DND-41 (cell line): ENCODE measurements around the gene CTSF.

ENCODE experiments used
- ATAC-seq: fragments of 200-7000 bp; cut with Tn5 transposase; 3 replicates; pipeline ENCODE4 v1.9.1; 2021; ENCODE audit warnings: low read depth; ENCODE audit not compliant: insufficient read depth
- DNase-seq: peaks from one replicate; pipeline ENCODE4 v3.0.0-alpha.2; 2020
- H2AFZ ChIP-seq: 2 replicates; pipeline ENCODE4 v1.6.0; 2012; ENCODE audit warnings: low read depth, low read length
- H3K27ac ChIP-seq: 2 replicates; pipeline ENCODE4 v1.5.1; 2012; ENCODE audit warnings: low read length, inconsistent platforms
- H3K27me3 ChIP-seq: fragments of 200-600 bp; sonication (generic); 2 replicates; pipeline ENCODE4 v1.6.0; 2012; ENCODE audit warnings: low read length, mild to moderate bottlenecking, inconsistent platforms; ENCODE audit not compliant: insufficient read depth, poor library complexity
- H3K36me3 ChIP-seq: 2 replicates; pipeline ENCODE4 v1.5.1; 2012; ENCODE audit warnings: low read length, inconsistent platforms; ENCODE audit not compliant: insufficient read depth
- H3K4me1 ChIP-seq: 2 replicates; pipeline ENCODE4 v1.5.1; 2012; ENCODE audit warnings: mild to moderate bottlenecking, low read length; ENCODE audit not compliant: insufficient read depth
- H3K4me2 ChIP-seq: 2 replicates; pipeline ENCODE4 v1.6.0; 2012; ENCODE audit warnings: mild to moderate bottlenecking, moderate library complexity, low read length, inconsistent platforms; ENCODE audit not compliant: insufficient read depth
- H3K4me3 ChIP-seq, 2 experiments: fragments of 200-600 bp in 1 of 2; shearing (Covaris generic) in 1 of 2; 2 replicates each; pipeline ENCODE4 v1.5.1; 2012 to 2016; ENCODE audit warnings: inconsistent platforms in 2 of 2, low read length in 2 of 2, mild to moderate bottlenecking in 2 of 2, low read depth in 1 of 2, moderate library complexity in 1 of 2
- H3K79me2 ChIP-seq: 2 replicates; pipeline ENCODE4 v1.6.0; 2012; ENCODE audit warnings: low read length, inconsistent platforms; ENCODE audit not compliant: insufficient read depth
- H3K9ac ChIP-seq: 2 replicates; pipeline ENCODE4 v1.6.0; 2012; ENCODE audit warnings: low read depth, mild to moderate bottlenecking, inconsistent platforms, low read length, moderate library complexity
- H3K9me3 ChIP-seq: 2 replicates; pipeline ENCODE4 v1.5.1; 2012; ENCODE audit warnings: low read length, moderate library complexity, mild to moderate bottlenecking, inconsistent platforms; ENCODE audit not compliant: insufficient read depth, severe bottlenecking
- H4K20me1 ChIP-seq: 2 replicates; pipeline ENCODE4 v1.6.0; 2012; ENCODE audit warnings: low read length; ENCODE audit not compliant: insufficient read depth
- CTCF ChIP-seq: IDR thresholded peaks from 2 replicates; pipeline ENCODE4 v1.5.1; 2012; ENCODE audit warnings: borderline replicate concordance, low read length, moderate library complexity, mild to moderate bottlenecking; ENCODE audit not compliant: poor library complexity, severe bottlenecking; ENCODE audit errors: extremely low read depth
- EZH2 ChIP-seq: IDR thresholded peaks from 3 replicates; pipeline ENCODE4 v1.6.1; 2012; ENCODE audit warnings: borderline replicate concordance, low read depth, mild to moderate bottlenecking, moderate library complexity, low read length, inconsistent platforms; ENCODE audit not compliant: severe bottlenecking

The CTSF gene

GRCh38 chr11:66580803-66581202 is 12.4 kb upstream of the CTSF start:
- H3K4me3 ChIP-seq = no peak overlapping the region
- H3K27ac ChIP-seq = no peak overlapping the region
- H2AFZ ChIP-seq = no peak overlapping the region
- H3K27me3 ChIP-seq = no peaks in the 10 kb centered on the region
- H3K9me3 ChIP-seq = peaks cover 5% of the 10 kb centered on the region
- H3K36me3 ChIP-seq = no peaks in the 10 kb centered on the region
- no peak for ATAC-seq
- H3K4me2 ChIP-seq = no peak overlapping the region
- peaks cover 4% of the 10 kb centered on the region for H3K4me1 ChIP-seq
- no peak for DNase-seq
- TF ChIP-seq CTCF (no peak), EZH2 (no peak)
- no peaks in the 10 kb centered on the region for H3K79me2 ChIP-seq
- H3K9ac ChIP-seq = no peak overlapping the region
- no peaks in the 10 kb centered on the region for H4K20me1 ChIP-seq

DNA sequence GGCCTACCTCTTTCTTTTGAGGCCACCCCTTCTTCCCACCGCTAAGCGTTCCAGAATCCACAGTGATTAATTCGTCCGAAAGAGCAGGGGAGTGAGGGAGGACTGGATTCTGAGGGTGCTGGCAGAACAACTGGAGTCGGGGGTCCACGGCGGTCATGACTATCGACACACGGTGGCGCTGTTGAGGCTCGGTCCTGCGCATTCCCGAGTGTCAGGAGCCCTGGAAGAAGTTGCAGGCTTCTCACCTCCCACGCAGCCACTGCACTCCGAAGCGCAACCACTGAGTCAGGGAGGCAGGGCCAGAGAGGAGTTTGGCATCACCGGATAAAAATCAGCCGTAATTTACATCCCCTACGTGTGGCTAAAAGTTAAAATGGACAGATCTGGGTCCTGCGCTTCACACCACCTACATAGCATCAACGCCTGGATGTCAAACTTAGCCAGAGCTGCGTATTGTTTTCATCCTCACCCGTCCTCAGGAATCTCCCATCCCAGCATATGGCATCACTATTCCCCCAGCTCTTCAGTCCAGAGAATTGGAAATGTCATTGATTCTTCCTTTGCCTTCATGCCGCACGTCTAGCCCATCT is 10.7 kb upstream of the CTSF start:
- Histone ChIP-seq H3K4me3 (no peak overlapping the region), H3K27me3 (no peaks in the 10 kb centered on the region), H3K9me3 (peaks cover 5% of the 10 kb centered on the region), H3K36me3 (no peaks in the 10 kb centered on the region), H2AFZ (peak overlapping the region; percentile 56), H3K79me2 (no peaks in the 10 kb centered on the region), H4K20me1 (no peaks in the 10 kb centered on the region), H3K9ac (no peak overlapping the region), H3K27ac (no peak overlapping the region), H3K4me2 (peak overlapping the region; percentile 46), H3K4me1 (peaks cover 4% of the 10 kb centered on the region)
- TF ChIP-seq EZH2 (no peak), CTCF (peak; percentile 90)
- DNase-seq (peak; percentile 72), ATAC-seq (peak; percentile 93)

- no peaks in the 10 kb centered on the region for H3K9me3 ChIP-seq
- H3K4me1 ChIP-seq = no peaks in the 10 kb centered on the region
- H4K20me1 ChIP-seq = no peaks in the 10 kb centered on the region
- no peaks in the 10 kb centered on the region for H3K36me3 ChIP-seq
- TF ChIP-seq CTCF = no peak
- no peak for TF ChIP-seq EZH2
- H3K4me2 ChIP-seq = no peak overlapping the region
- H3K79me2 ChIP-seq = no peaks in the 10 kb centered on the region
- no peak overlapping the region for H3K4me3 ChIP-seq
- no peak overlapping the region for H3K27ac ChIP-seq
- no peak overlapping the region for H2AFZ ChIP-seq
- no peak overlapping the region for H3K9ac ChIP-seq
- H3K27me3 ChIP-seq = no peaks in the 10 kb centered on the region
- no peak for ATAC-seq
- DNase-seq = no peak
These were observed 2.4 kb upstream of the CTSF start for GRCh38 chr11:66570850-66571180.
